Forelimb muscle (tissue), 1 donor: ENCODE results near the gene FNDC10. TPM values are rescaled to one million over a fixed set of nuclear protein-coding genes. Genes with fewer than 3 reads are reported as not detected.
"Not testable (repeated sequence)": the region's sequence is repeated elsewhere in the genome, so short reads cannot be mapped to it uniquely, and the experiment has no call there.

ENCODE experiments used
- DNase-seq: peaks from one replicate; pipeline ENCODE4 v3.0.0-alpha.2; 2013; ENCODE audit warnings: low read depth
- polyA plus RNA-seq: library from polyadenylated mRNA; unstranded; fragments of 120-200 nt; gene quantifications from one replicate; pipeline ENCODE4 v1.2.1, GENCODE V29; 2013; ENCODE audit not compliant: insufficient read length

Gene FNDC10
- polyA plus RNA-seq, result 2.0 TPM

GRCh38 chr1:1599935-1600860 is at the start of gene FNDC10:
Gene FNDC10 (minus strand): TSS chr1:1600135. CDS start chr1:1600015, 120 bp downstream.
- no peak for DNase-seq

GRCh38 chr1:1648265-1648664 is 48.3 kb upstream of the FNDC10 start:
- not testable (repeated sequence) for DNase-seq

GRCh38 chr1:1647567-1648241 is 47.8 kb upstream of the FNDC10 start:
- not testable (repeated sequence) for DNase-seq

DNA sequence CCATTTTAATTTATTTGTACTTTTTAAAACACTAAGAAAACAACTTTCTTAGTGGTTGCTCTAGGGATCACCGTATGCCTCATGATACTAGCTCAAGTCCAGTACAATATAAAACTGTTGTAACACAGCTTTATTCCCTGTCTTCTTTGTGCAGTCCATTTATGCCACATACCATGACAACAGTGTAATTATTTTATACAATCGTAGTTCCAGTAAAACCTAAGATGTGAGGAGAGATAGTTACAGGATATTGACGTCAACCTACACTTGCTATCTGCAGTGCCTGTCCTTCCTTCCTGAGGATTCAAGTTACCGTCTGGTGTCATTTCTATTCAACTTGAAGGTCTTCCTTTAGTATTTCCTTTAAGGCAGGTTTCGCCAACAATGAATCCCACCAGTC is 46.4 kb upstream of the FNDC10 start:
- DNase-seq, result not testable (repeated sequence)

DNA sequence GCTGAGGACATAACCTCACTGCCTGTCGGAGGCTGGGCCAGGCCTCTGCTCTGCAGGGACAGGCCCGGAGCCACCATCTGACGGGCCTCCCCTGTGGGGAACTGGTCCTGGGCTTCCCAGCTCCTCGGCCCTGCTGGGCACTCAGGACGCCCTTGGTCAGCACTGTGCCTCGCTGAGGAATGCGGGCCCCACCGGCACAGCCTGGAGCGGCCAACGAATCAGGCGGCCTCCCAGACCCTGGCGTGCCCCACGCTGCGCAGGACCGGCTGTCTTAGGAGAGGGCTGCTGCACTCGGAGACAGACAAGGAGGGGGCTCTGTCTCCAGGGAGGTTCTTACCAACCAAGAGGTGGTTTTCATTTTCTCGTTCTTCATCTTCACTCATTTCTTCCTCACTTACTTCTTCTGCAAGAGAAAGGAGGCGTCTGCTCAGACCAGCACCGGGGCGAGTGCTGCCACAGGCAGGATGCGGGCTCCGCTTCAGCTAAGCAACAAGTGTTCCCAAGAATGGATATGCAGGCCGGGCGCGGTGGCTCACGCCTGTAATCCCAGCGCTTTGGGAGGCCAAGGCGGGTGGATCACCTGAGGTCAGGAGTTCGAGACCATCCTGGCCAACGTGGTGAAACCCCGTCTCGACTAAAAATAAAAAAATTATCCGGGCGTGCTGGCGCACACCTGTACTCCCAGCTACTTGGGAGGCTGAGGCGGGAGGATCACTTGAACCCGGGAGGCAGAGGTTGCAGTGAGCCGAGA is 41.0 kb upstream of the FNDC10 start:
- not testable (repeated sequence) for DNase-seq

DNA sequence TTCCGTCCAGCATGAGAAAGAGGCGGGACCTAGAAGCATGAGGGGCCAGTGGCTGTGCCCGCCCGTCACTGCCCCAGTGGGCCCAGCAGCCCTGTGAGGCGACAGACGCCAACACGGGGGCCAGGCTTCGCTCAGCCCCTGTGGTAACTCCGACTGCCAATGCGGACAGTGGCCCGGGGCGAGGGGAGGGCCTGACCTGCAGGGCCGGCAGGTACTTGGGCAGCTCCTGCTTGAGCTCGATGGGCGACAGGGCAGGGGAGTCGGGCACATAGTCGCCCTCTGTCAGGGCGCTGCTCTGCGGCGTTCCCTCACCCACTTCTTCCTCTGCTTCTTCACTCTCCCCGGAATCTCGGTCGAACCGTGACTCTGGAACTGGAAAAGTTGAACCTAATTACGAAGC is 40.1 kb upstream of the FNDC10 start:
- DNase-seq, result not testable (repeated sequence)

DNA sequence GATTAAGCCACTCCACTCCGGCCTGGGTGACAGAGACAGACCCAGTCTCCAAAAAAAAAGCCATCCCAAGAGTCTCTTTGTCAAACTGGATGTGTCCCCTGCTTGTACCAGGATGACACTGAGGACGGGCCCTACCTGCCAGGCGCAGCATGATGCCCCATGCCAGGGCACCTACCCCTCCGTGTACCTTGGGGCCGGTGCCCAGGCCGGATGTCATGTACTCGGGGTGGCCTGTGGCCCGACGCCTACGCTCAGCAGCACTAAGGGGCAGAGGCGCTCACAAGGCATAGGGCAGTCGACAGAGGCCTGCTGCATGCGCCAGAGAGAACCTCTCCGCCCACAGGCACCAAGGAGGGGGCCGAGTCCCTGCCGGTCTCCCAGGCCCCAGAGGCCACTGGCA is 39.4 kb upstream of the FNDC10 start:
- DNase-seq, result not testable (repeated sequence)

- DNase-seq, result not testable (repeated sequence)
Measured at GRCh38 chr1:1638528-1638927, 38.6 kb upstream of the FNDC10 start.

- not testable (repeated sequence) for DNase-seq
Measured at GRCh38 chr1:1637479-1637875, 37.5 kb upstream of the FNDC10 start.

DNA sequence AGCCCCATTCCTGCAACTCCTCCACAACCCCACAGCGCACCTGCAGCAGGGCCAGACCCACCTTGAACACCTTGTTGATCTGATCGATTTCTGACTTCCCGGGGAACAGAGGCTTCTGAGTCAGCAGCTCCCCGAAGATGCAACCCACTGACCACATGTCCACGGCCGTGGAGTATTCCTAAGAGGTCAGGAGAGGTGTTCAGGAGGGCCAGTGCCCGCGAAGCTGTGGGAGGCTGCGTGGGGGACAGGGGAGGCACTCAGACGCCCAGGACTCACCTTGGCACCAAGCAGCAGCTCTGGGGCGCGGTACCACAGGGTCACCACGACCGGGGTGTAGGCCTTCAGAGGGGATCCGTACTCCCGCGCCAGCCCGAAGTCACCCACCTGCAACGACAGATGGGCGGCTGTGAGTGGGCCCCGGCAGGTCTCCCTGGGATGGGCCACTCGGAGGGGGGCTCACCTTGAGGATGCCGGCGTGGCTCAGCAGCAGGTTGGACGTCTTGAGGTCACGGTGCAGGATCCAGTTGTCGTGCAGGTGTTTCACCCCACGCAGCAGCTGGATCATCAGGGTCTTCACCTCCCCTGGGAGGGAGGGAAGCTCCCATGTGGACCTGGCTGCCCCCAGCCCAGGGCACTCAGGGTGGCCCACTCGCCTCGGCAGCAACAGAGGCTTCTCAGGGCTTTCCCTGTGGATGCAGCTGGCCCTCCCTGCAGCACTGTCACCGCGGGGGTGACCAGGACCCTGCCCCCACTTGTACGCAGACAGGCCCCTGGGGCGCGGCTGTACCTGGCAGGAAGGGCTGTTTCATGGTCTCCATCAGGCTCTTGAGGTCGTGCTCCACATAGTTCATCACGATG is 36.9 kb upstream of the FNDC10 start:
- not testable (repeated sequence) for DNase-seq

GRCh38 chr1:1634613-1635012 is 34.7 kb upstream of the FNDC10 start:
- not testable (repeated sequence) for DNase-seq

DNA sequence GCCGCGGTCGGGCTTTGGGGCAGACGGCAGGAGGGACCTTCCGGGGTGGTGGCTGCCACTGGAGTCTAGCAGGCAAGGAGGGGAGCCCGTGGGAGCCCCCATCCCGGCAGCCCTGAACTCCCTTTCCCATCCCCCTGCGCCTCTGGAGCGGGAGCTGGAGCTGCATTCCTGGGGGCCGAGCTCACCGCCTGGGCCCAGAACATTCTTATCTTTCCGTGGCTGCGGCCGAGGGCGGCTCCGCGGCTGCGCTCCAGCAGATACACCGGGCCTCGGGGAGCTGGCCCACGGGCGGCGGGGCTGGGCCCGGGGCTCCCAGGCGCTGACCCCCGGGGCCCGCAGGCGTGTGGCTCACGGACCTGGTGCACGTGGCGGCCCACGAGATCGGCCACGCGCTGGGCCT is 33.5 kb upstream of the FNDC10 start:
- not testable (repeated sequence) for DNase-seq

GRCh38 chr1:1631782-1632420 is 32.0 kb upstream of the FNDC10 start, which contains the start of gene MMP23B:
Gene MMP23B (plus strand): TSS chr1:1632173. CDS start chr1:1632219, 46 bp downstream.
- DNase-seq, result no peak

GRCh38 chr1:1630965-1631781 is 31.2 kb upstream of the FNDC10 start:
- no peak for DNase-seq

DNA sequence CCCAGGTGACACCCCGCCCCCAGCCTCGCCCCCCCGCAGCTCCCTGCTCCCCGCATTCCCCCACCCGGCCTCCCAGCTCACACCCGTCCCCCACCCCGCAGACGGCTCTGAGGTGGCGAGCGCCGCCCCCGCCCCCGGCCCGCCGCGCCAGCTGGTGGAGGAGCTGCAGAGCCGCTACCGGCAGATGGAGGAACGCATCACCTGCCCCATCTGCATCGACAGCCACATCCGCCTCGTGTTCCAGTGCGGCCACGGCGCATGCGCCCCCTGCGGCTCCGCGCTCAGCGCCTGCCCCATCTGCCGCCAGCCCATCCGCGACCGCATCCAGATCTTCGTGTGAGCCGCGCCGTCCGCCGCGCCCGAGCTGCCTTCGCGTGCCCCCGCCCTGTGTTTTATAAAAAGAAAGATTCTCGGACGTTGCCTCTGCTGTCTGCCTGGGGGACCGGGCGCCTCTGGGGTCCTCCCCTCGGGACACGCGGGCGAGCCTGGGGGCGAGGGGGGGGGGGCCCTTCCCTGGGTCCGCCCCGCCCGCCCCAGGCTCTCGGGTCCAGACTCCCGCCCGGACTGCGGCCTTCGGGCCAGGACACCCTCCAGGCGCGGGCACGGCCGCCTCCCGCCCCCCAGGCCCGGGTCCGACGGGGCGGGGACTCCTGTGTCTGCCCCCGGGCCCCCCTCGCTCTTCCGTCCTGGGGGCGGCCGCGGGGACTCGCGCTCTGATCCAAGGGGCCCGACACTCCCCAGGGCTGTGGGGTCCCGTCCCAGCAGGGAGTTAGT is 30.4 kb upstream of the FNDC10 start:
- DNase-seq, result peak; percentile 73

DNA sequence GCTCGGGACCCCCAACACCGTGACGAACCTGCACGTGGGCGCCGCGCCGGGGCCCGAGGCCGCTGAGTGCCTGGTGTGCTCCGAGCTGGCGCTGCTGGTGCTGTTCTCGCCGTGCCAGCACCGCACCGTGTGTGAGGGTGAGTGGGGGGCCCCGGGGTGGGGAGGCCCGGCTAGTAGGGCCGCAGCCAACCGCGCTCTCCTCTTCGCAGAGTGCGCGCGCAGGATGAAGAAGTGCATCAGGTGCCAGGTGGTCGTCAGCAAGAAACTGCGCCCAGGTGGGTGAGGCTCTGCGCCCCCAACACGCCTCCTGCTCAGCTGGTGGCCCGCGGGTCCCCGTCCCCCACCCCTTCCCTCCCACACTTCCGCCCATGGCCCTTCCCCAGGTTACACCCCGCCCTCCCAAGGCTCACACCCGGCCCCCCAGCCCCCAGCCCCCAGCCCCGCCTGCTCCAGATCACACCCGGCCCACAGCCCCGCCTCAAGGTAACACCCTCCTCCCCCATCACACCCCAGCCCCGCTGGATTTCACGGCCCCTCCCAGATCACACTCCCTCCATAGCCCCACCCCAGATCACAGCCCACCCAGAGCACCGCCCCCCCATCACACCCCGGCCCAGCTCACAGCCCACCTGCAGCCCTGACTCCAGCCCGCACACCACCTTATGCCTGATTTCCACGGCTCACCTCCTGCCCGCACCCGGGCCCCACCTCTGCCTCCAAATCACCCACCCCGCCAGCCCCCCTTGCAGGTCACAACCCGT is 29.7 kb upstream of the FNDC10 start:
- DNase-seq, result no peak

GRCh38 chr1:1628754-1629429 is 29.0 kb upstream of the FNDC10 start:
- no peak for DNase-seq
